ENCODE data around the gene MYOT. TPM values are rescaled to one million over a fixed set of nuclear protein-coding genes. Genes with fewer than 3 reads are reported as not detected.

The MYOT gene
- total and polyA plus RNA-seq, 2 donors (not counting 3 experiments of a cell fraction or from before 2014, with no cell fraction given), result not detected

- no peak overlapping the region for H2AFZ ChIP-seq (ENCODE audit: low read depth, low read length)
- BruUV-seq (replicated peaks), result no TSS peak
- H3K27ac ChIP-seq (ENCODE audit: insufficient read depth, low read depth, low read length), result no peak overlapping the region
- no peaks in the 10 kb centered on the region for H3K9me3 ChIP-seq (replicated peaks; ENCODE audit: control insufficient read depth, insufficient read depth, low read length)
- H3K9me1 ChIP-seq (replicated peaks; ENCODE audit: control insufficient read depth, extremely low read depth, insufficient read depth, low read length), result no peaks in the 10 kb centered on the region
- H3K27me3 ChIP-seq (ENCODE audit: control insufficient read depth in 2 of 2, insufficient read depth in 2 of 2, low read length in 2 of 2), result peaks cover 3 to 6% of the 10 kb centered on the region in 2 experiments
- no peaks in the 10 kb centered on the region for H3K4me1 ChIP-seq (ENCODE audit: control insufficient read depth, extremely low read depth, insufficient read depth, low read length)
- no peaks in the 10 kb centered on the region for H3K79me2 ChIP-seq (ENCODE audit: control insufficient read depth, insufficient read depth, low read length)
- no peak overlapping the region for H3K4me2 ChIP-seq (ENCODE audit: insufficient read depth, low read length)
- no peak for FAIRE-seq
- dilution Hi-C loops (cut with MboI; ENCODE audit: extremely low pct_ligation_motif_present, low sequenced_read_pairs), result no loop called here
- no peak overlapping the region for H3K4me3 ChIP-seq (replicated peaks in 1 of 3; ENCODE audit: insufficient read depth in 1 of 3, low read depth in 1 of 3, low read length in 3 of 3)
- CTCF ChIA-PET, result interaction anchor here (1.2 to 2.7 kb wide), 2 partner anchors 49 to 305 kb away, joined by 4 to 16 read pairs; no protein-coding TSS in a partner anchor
- DNase-seq (ENCODE audit: low read depth, low spot score), result no peak
- TF ChIP-seq EZH2 (IDR thresholded peaks at IDR 0.05; ENCODE audit: borderline replicate concordance, low read depth, low read length, severe bottlenecking), result no peak
- TF ChIP-seq FOS (IDR thresholded peaks at IDR 0.05; ENCODE audit: borderline replicate concordance, insufficient read depth, low read length), result no peak
- TF ChIP-seq MAX (IDR thresholded peaks at IDR 0.05; ENCODE audit: insufficient read depth, insufficient read length), result no peak
- no peak for TF ChIP-seq CTCF (IDR thresholded peaks at IDR 0.05; ENCODE audit: extremely low read depth in 1 of 2, insufficient read depth in 1 of 2, low read depth in 1 of 2, low read length in 2 of 2)
- TF ChIP-seq MYC (IDR thresholded peaks at IDR 0.05; ENCODE audit: low read depth, low read length), result no peak
- TF ChIP-seq JUN (IDR thresholded peaks at IDR 0.05; ENCODE audit: borderline replicate concordance, insufficient read depth, insufficient read length, low read depth), result no peak
- no peak for TF ChIP-seq POLR2AphosphoS5 (IDR thresholded peaks at IDR 0.05; ENCODE audit: insufficient read depth, low read depth, low read length)
- TF ChIP-seq GATA2 (IDR thresholded peaks at IDR 0.05; ENCODE audit: insufficient read depth, insufficient read length, low read depth, low read length), result no peak
- no peak for TF ChIP-seq POLR2A (IDR thresholded peaks at IDR 0.05; ENCODE audit: low read depth, low read length)
- H3K9ac ChIP-seq (replicated peaks; ENCODE audit: extremely low read depth, insufficient read depth, low read length), result no peak overlapping the region
- no peaks in the 10 kb centered on the region for H3K36me3 ChIP-seq (ENCODE audit: control insufficient read depth in 2 of 2, extremely low read depth in 1 of 2, insufficient read depth in 2 of 2, low read length in 2 of 2)
- POLR2A ChIA-PET, result no interaction called here
- no peaks in the 10 kb centered on the region for H4K20me1 ChIP-seq (replicated peaks; ENCODE audit: control insufficient read depth, extremely low read depth, insufficient read depth, low read length)
- intact Hi-C loops (cut with micrococcal nuclease), result no loop called here
Measured at GRCh38 chr5:137828180-137828579, 39.5 kb upstream of the MYOT start.

Measured in endothelial cell of umbilical vein (primary cell).